ENCODE results near the gene PARP15.
"Not testable (repeated sequence)": the region's sequence is repeated elsewhere in the genome, so short reads cannot be mapped to it uniquely, and the experiment has no call there.

PARP15 gene

GRCh38 chr3:122558605-122559004 is 18.8 kb upstream of the PARP15 start:
- Mint-ChIP-seq H3K4me3 (no peak overlapping the region), H3K36me3 (ENCODE audit: insufficient read depth) (peaks cover 52% of the 10 kb centered on the region), H3K27ac (no peak overlapping the region), H3K4me1 (ENCODE audit: low read depth in 2 of 2) (peaks cover 34 to 48% of the 10 kb centered on the region in 2 donors), H3K27me3 (no peaks in the 10 kb centered on the region), H3K9me3 (no peaks in the 10 kb centered on the region)
- no peak for ATAC-seq (replicated peaks)
- DNase-seq = no peak

- Mint-ChIP-seq H3K9me3 (no peaks in the 10 kb centered on the region), H3K27me3 (no peaks in the 10 kb centered on the region), H3K36me3 (ENCODE audit: insufficient read depth) (peaks cover 54% of the 10 kb centered on the region), H3K27ac (no peak overlapping the region), H3K4me3 (no peak overlapping the region), H3K4me1 (ENCODE audit: low read depth in 2 of 2) (peaks cover 33 to 47% of the 10 kb centered on the region in 2 donors)
- ATAC-seq (replicated peaks) (no peak), DNase-seq (no peak)
These were observed 17.5 kb upstream of the PARP15 start for GRCh38 chr3:122559906-122560305.

- ATAC-seq (replicated peaks) (peak; percentile 27), DNase-seq (peak; percentile 66 to 69 (median 68))
- Mint-ChIP-seq H3K36me3 (ENCODE audit: insufficient read depth) (peaks cover 48% of the 10 kb centered on the region), H3K4me3 (no peak overlapping the region), H3K27me3 (no peaks in the 10 kb centered on the region), H3K27ac (peak overlapping the region in 1 of 2 donors; percentile 86), H3K4me1 (ENCODE audit: low read depth in 2 of 2) (peaks cover 37 to 47% of the 10 kb centered on the region in 2 donors), H3K9me3 (no peaks in the 10 kb centered on the region)
These were observed 16.8 kb upstream of the PARP15 start for GRCh38 chr3:122560680-122561079.

GRCh38 chr3:122562923-122563716 is 14.3 kb upstream of the PARP15 start:
- H3K36me3 Mint-ChIP-seq (ENCODE audit: insufficient read depth) = peaks cover 52% of the 10 kb centered on the region
- H3K4me3 Mint-ChIP-seq = peak overlapping the region; percentile 92 to 93
- no peak for ATAC-seq (replicated peaks)
- H3K4me1 Mint-ChIP-seq (ENCODE audit: low read depth in 2 of 2) = peaks cover 52 to 65% of the 10 kb centered on the region in 2 donors
- H3K27ac Mint-ChIP-seq = peak overlapping the region; percentile 97 to 98
- H3K9me3 Mint-ChIP-seq = no peaks in the 10 kb centered on the region
- no peak for DNase-seq
- no peaks in the 10 kb centered on the region for H3K27me3 Mint-ChIP-seq

GRCh38 chr3:122563717-122564025 is 13.8 kb upstream of the PARP15 start:
- peaks cover 52 to 70% of the 10 kb centered on the region in 2 donors for H3K4me1 Mint-ChIP-seq (ENCODE audit: low read depth in 2 of 2)
- H3K27me3 Mint-ChIP-seq = no peaks in the 10 kb centered on the region
- ATAC-seq (replicated peaks) (peak; percentile 9), DNase-seq (no peak)
- peak overlapping the region; percentile 92 to 93 for H3K4me3 Mint-ChIP-seq
- peak overlapping the region; percentile 97 to 98 for H3K27ac Mint-ChIP-seq
- H3K9me3 Mint-ChIP-seq = no peaks in the 10 kb centered on the region
- H3K36me3 Mint-ChIP-seq (ENCODE audit: insufficient read depth) = peaks cover 48% of the 10 kb centered on the region

- Mint-ChIP-seq H3K4me3 (peak within 1 kb of the TSS; percentile 92 to 93), H3K4me1 (ENCODE audit: low read depth in 2 of 2) (peaks cover 58 to 75% of the 10 kb centered on the region in 2 donors), H3K27me3 (no peaks in the 10 kb centered on the region), H3K36me3 (ENCODE audit: insufficient read depth) (peaks cover 48% of the 10 kb centered on the region), H3K9me3 (no peaks in the 10 kb centered on the region), H3K27ac (peak within 1 kb of the TSS; percentile 97 to 98)
- peak; percentile 93 for ATAC-seq (replicated peaks)
- peak; percentile 69 to 74 (median 70) for DNase-seq
These were observed 13.1 kb upstream of the PARP15 start, which contains the start of the genes DTX3L and PARP9 for GRCh38 chr3:122564155-122564912. TSS of gene DTX3L (plus strand) at chr3:122564338. CDS start at chr3:122564427, 89 bp downstream. TSS of gene PARP9 (minus strand) at chr3:122564300. CDS start at chr3:122559620, 4,680 bp downstream.

- DNase-seq; H3K27me3 Mint-ChIP-seq; H3K4me3 Mint-ChIP-seq; H3K9me3 Mint-ChIP-seq; ATAC-seq (replicated peaks): not testable (repeated sequence)
- H3K4me1 Mint-ChIP-seq (ENCODE audit: low read depth in 2 of 2) = peaks cover 46 to 63% of the 10 kb centered on the region in 2 donors
- peak overlapping the region; percentile 12 to 87 for H3K27ac Mint-ChIP-seq
- peaks cover 74% of the 10 kb centered on the region for H3K36me3 Mint-ChIP-seq (ENCODE audit: insufficient read depth)
These were observed 9.3 kb upstream of the PARP15 start for GRCh38 chr3:122568131-122568530.

- DNase-seq (no peak), ATAC-seq (replicated peaks) (no peak)
- peaks cover 43 to 64% of the 10 kb centered on the region in 2 donors for H3K4me1 Mint-ChIP-seq (ENCODE audit: low read depth in 2 of 2)
- no peaks in the 10 kb centered on the region for H3K9me3 Mint-ChIP-seq
- peak overlapping the region; percentile 12 to 87 for H3K27ac Mint-ChIP-seq
- H3K36me3 Mint-ChIP-seq (ENCODE audit: insufficient read depth) = peaks cover 73% of the 10 kb centered on the region
- no peaks in the 10 kb centered on the region for H3K27me3 Mint-ChIP-seq
- no peak overlapping the region for H3K4me3 Mint-ChIP-seq
These were observed 8.7 kb upstream of the PARP15 start for GRCh38 chr3:122568755-122569154.

GRCh38 chr3:122572940-122573412 is 4.5 kb upstream of the PARP15 start:
- Mint-ChIP-seq H3K9me3 (no peaks in the 10 kb centered on the region), H3K4me3 (peak overlapping the region in 1 of 2 donors; percentile 23), H3K4me1 (ENCODE audit: low read depth in 2 of 2) (peaks cover 34 to 51% of the 10 kb centered on the region in 2 donors), H3K27ac (peak overlapping the region; percentile 89 to 91), H3K36me3 (ENCODE audit: insufficient read depth) (peaks cover 47% of the 10 kb centered on the region), H3K27me3 (no peaks in the 10 kb centered on the region)
- peak in 2 of 3 experiments; percentile 16 to 20 for DNase-seq
- ATAC-seq (replicated peaks) = peak; percentile 79

GRCh38 chr3:122576174-122576940 is 1.1 kb upstream of the PARP15 start:
- Mint-ChIP-seq H3K4me1 (ENCODE audit: low read depth in 2 of 2) (peaks cover 29 to 45% of the 10 kb centered on the region in 2 donors), H3K4me3 (peak overlapping the region in 1 of 2 donors; percentile 14), H3K9me3 (peaks cover 2 to 4% of the 10 kb centered on the region in 2 donors), H3K36me3 (ENCODE audit: insufficient read depth) (peaks cover 26% of the 10 kb centered on the region), H3K27me3 (no peaks in the 10 kb centered on the region), H3K27ac (peak overlapping the region; percentile 96 to 97)
- DNase-seq (no peak), ATAC-seq (replicated peaks) (peak; percentile 26)

- H3K4me3 Mint-ChIP-seq = peak overlapping the region; percentile 94 to 97
- DNase-seq (no peak), ATAC-seq (replicated peaks) (peak; percentile 20)
- H3K4me1 Mint-ChIP-seq (ENCODE audit: low read depth in 2 of 2) = peaks cover 23 to 41% of the 10 kb centered on the region in 2 donors
- peaks cover 10% of the 10 kb centered on the region for H3K36me3 Mint-ChIP-seq (ENCODE audit: insufficient read depth)
- H3K27ac Mint-ChIP-seq = peak overlapping the region; percentile 96 to 97
- peaks cover 7% of the 10 kb centered on the region in 2 donors for H3K9me3 Mint-ChIP-seq
- no peaks in the 10 kb centered on the region for H3K27me3 Mint-ChIP-seq
These were observed 755 bp downstream of the PARP15 start for GRCh38 chr3:122578069-122578740.

- ATAC-seq (replicated peaks) (no peak), DNase-seq (no peak)
- Mint-ChIP-seq H3K4me3 (peak overlapping the region in 1 of 2 donors; percentile 18), H3K4me1 (ENCODE audit: low read depth in 2 of 2) (peaks cover 21 to 41% of the 10 kb centered on the region in 2 donors), H3K27ac (no peak overlapping the region), H3K36me3 (ENCODE audit: insufficient read depth) (peaks cover 9% of the 10 kb centered on the region), H3K27me3 (no peaks in the 10 kb centered on the region), H3K9me3 (peaks cover 7% of the 10 kb centered on the region in 2 donors)
These were observed 3.0 kb downstream of the PARP15 start for GRCh38 chr3:122580470-122580869.

Data from effector memory CD8-positive, alpha-beta T cell (primary cell).